NCI-H460 (cell line): Measurements from ENCODE around the gene ANKRD10. TPM values are rescaled to one million over a fixed set of nuclear protein-coding genes. Genes with fewer than 3 reads are reported as not detected.

ENCODE experiments used
- DNase-seq: peaks from one replicate; pipeline ENCODE4 v3.0.0-alpha.2; 2016; ENCODE audit warnings: low read depth; ENCODE audit errors: extremely low read depth
- small RNA-seq, 2 experiments: library from RNA; depleted of rRNA; stranded (forward); fragments of <200 nt; gene quantifications; one replicate each; pipeline ENCODE3, GENCODE V24; 2014
- total RNA-seq: library from RNA; depleted of rRNA; stranded (reverse); fragments of >200 nt; shearing (Covaris generic); gene quantifications from 2 replicates; pipeline ENCODE4 v1.2.3, GENCODE V29; 2014; rRNA removed

Gene ANKRD10
- total RNA-seq, 1 experiment from 2014 or later, result 51.5 TPM

- no peak for DNase-seq
Observed at GRCh38 chr13:110835721-110836604, 78.9 kb downstream of the ANKRD10 start.

- DNase-seq, result no peak
Observed at GRCh38 chr13:110834572-110834971, 80.3 kb downstream of the ANKRD10 start.

GRCh38 chr13:110832531-110832930, 82.3 kb downstream of the ANKRD10 start:
- no peak for DNase-seq

GRCh38 chr13:110832205-110832479, 82.7 kb downstream of the ANKRD10 start:
- no peak for DNase-seq

- no peak for DNase-seq
Observed at GRCh38 chr13:110831437-110832204, 83.2 kb downstream of the ANKRD10 start.

- DNase-seq, result no peak
Observed at GRCh38 chr13:110830800-110831371, 84.0 kb downstream of the ANKRD10 start.

GRCh38 chr13:110830331-110830730, 84.5 kb downstream of the ANKRD10 start:
- DNase-seq, result no peak

GRCh38 chr13:110829486-110829885, 85.4 kb downstream of the ANKRD10 start:
- DNase-seq, result no peak

GRCh38 chr13:110828705-110829104, 86.2 kb downstream of the ANKRD10 start:
- DNase-seq, result no peak

Small RNAs within 50 kb of the gene (small RNA-seq; reads per million reads assigned to genes)
- gene AL442128.1, result 0 reads per million in 2 experiments

Other genes starting within 250 kb of the ANKRD10 start
- gene CARS2, start 209.0 kb downstream of the ANKRD10 start, total RNA-seq, result 33.3 and 34.9 TPM in 2 replicates
- gene ING1, start 201.4 kb downstream of the ANKRD10 start, total RNA-seq, result 6.9 and 11.1 TPM in 2 replicates
- 16.2 and 17.9 TPM in 2 replicates for gene ARHGEF7, start 200.2 kb upstream of the ANKRD10 start, total RNA-seq